ENCODE measurements around the gene CLEC6A.

The CLEC6A gene

DNA sequence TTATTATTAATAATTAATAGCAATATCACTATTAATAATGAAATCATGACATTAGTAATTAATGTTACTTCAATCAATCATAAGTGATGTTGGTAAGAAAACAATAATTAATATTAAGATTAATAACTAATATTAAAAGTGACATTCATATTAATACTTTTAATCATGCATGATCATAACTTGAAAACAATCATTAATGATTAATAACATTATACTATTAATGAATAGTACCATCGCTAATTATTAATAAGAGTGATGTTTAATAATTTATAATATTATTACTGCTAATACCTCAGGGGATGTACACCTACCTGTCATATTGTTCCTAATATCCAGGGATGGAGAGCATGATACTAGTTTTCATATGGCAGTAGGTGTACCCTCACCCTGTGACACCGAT lies 10.0 kb upstream of the CLEC6A start:
- Histone ChIP-seq H3K4me1 (ENCODE audit: insufficient read depth, low read length, severe bottlenecking) (no peaks in the 10 kb centered on the region), H3K36me3 (ENCODE audit: insufficient read depth, low read length) (no peaks in the 10 kb centered on the region), H3K9ac (ENCODE audit: low read length) (no peak overlapping the region), H2AFZ (ENCODE audit: low read length) (no peak overlapping the region), H4K20me1 (ENCODE audit: insufficient read depth, low read length) (no peaks in the 10 kb centered on the region), H3K9me3 (ENCODE audit: low read length) (no peaks in the 10 kb centered on the region), H3K4me2 (ENCODE audit: low read length) (no peak overlapping the region), H3K4me3 (ENCODE audit: low read depth, low read length, poor library complexity, severe bottlenecking) (no peak overlapping the region), H3K27ac (ENCODE audit: low read depth, low read length, poor library complexity, severe bottlenecking) (no peak overlapping the region), H3K79me2 (ENCODE audit: insufficient read depth, low read length) (no peaks in the 10 kb centered on the region), H3K27me3 (ENCODE audit: insufficient read depth, low read length) (no peaks in the 10 kb centered on the region), H3F3A (ENCODE audit: insufficient read depth, low read length) (no peaks in the 10 kb centered on the region), H3K9me2 (ENCODE audit: low read depth, low read length) (no peaks in the 10 kb centered on the region)
- TF ChIP-seq EZH2 (IDR thresholded peaks at IDR 0.05; ENCODE audit: borderline replicate concordance, low read length) = no peak
- TF ChIP-seq, protein P1, sequence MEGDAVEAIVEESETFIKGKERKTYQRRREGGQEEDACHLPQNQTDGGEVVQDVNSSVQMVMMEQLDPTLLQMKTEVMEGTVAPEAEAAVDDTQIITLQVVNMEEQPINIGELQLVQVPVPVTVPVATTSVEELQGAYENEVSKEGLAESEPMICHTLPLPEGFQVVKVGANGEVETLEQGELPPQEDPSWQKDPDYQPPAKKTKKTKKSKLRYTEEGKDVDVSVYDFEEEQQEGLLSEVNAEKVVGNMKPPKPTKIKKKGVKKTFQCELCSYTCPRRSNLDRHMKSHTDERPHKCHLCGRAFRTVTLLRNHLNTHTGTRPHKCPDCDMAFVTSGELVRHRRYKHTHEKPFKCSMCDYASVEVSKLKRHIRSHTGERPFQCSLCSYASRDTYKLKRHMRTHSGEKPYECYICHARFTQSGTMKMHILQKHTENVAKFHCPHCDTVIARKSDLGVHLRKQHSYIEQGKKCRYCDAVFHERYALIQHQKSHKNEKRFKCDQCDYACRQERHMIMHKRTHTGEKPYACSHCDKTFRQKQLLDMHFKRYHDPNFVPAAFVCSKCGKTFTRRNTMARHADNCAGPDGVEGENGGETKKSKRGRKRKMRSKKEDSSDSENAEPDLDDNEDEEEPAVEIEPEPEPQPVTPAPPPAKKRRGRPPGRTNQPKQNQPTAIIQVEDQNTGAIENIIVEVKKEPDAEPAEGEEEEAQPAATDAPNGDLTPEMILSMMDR (IDR thresholded peaks at IDR 0.05; ENCODE audit: low read length) = no peak

DNA sequence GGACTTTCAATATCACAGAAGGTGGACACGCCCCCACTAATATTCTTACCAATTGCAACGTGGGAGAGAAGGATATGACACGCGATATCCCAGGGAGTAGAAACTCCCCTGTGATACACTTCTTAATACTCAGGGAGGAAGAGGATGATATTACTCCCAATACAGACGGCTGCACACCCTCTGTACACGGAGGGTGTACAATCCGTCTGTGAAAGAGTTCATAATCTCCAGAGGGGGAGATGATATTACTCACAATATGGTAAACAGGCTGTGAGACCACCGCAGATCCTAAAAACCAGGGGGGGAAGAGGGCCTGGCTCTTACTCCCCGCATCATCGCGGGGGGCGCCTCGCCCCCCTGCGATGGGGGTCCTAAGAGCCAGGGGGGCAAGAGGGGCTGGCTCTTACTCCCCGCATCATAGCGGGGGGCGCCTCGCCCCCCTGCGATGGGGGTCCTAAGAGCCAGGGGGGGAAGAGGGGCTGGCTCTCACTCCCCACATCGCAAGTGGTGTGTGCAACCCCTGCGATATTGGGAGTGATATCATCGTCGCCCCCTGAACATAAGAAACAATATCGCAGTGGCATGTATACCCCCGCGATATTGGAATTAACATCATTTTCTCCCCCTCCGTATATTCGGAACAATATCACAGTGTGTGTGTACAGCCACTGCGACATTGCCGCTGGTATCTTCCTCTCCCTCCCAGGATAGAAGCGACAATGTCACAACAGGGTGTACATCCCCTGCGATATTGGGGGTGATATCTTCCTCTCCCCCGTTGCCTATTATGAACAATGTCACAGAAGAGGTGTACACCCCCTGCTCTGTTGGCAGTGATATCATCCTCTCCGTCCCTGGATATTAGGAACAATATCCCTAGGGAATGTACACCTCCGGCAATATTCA lies 8.9 kb upstream of the CLEC6A start:
- Histone ChIP-seq H3K27ac (ENCODE audit: low read depth, low read length, poor library complexity, severe bottlenecking) (no peak overlapping the region), H3K9ac (ENCODE audit: low read length) (no peak overlapping the region), H3F3A (ENCODE audit: insufficient read depth, low read length) (no peaks in the 10 kb centered on the region), H3K4me2 (ENCODE audit: low read length) (no peak overlapping the region), H3K4me3 (ENCODE audit: low read depth, low read length, poor library complexity, severe bottlenecking) (no peak overlapping the region), H3K36me3 (ENCODE audit: insufficient read depth, low read length) (no peaks in the 10 kb centered on the region), H2AFZ (ENCODE audit: low read length) (no peak overlapping the region), H3K4me1 (ENCODE audit: insufficient read depth, low read length, severe bottlenecking) (no peaks in the 10 kb centered on the region), H3K9me2 (ENCODE audit: low read depth, low read length) (no peaks in the 10 kb centered on the region), H4K20me1 (ENCODE audit: insufficient read depth, low read length) (no peaks in the 10 kb centered on the region), H3K9me3 (ENCODE audit: low read length) (no peaks in the 10 kb centered on the region), H3K27me3 (ENCODE audit: insufficient read depth, low read length) (no peaks in the 10 kb centered on the region), H3K79me2 (ENCODE audit: insufficient read depth, low read length) (no peaks in the 10 kb centered on the region)
- TF ChIP-seq EZH2 (IDR thresholded peaks at IDR 0.05; ENCODE audit: borderline replicate concordance, low read length) = no peak
- TF ChIP-seq, protein P1 (IDR thresholded peaks at IDR 0.05; ENCODE audit: low read length) = no peak

DNA sequence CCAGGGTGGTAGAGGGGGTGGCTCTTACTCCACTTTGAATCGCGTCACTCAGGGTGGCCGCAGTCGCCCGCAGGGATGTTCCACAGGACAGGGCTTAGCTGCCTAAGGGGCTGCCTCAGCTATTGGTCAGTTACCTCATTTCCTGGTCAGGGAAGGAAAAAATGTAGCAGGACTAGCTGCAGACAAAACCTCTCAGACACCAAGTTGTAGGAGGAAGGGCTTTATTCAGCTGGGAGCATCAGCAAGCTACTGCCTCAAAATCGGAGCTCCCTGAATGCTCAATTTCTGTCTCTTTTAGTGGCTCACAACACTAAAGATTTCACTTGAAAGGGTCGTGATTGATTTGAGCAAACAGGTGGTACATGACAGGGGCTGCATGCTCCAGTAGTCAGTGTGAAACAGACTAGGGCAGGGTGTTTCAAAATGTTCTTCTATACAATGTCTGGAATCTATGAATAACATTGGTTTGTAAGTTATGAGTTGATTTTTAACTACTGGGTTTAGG lies 6.4 kb upstream of the CLEC6A start:
- no peak overlapping the region for H3K4me3 ChIP-seq (ENCODE audit: low read depth, low read length, poor library complexity, severe bottlenecking)
- H3K79me2 ChIP-seq (ENCODE audit: insufficient read depth, low read length) = no peaks in the 10 kb centered on the region
- H3K9me3 ChIP-seq (ENCODE audit: low read length) = no peaks in the 10 kb centered on the region
- H3K36me3 ChIP-seq (ENCODE audit: insufficient read depth, low read length) = no peaks in the 10 kb centered on the region
- H3K9me2 ChIP-seq (ENCODE audit: low read depth, low read length) = no peaks in the 10 kb centered on the region
- no peaks in the 10 kb centered on the region for H3F3A ChIP-seq (ENCODE audit: insufficient read depth, low read length)
- no peak overlapping the region for H3K27ac ChIP-seq (ENCODE audit: low read depth, low read length, poor library complexity, severe bottlenecking)
- no peak overlapping the region for H2AFZ ChIP-seq (ENCODE audit: low read length)
- no peaks in the 10 kb centered on the region for H3K4me1 ChIP-seq (ENCODE audit: insufficient read depth, low read length, severe bottlenecking)
- no peak overlapping the region for H3K4me2 ChIP-seq (ENCODE audit: low read length)
- no peaks in the 10 kb centered on the region for H3K27me3 ChIP-seq (ENCODE audit: insufficient read depth, low read length)
- no peak overlapping the region for H3K9ac ChIP-seq (ENCODE audit: low read length)
- TF ChIP-seq, protein P1 (IDR thresholded peaks at IDR 0.05; ENCODE audit: low read length) = no peak
- TF ChIP-seq EZH2 (IDR thresholded peaks at IDR 0.05; ENCODE audit: borderline replicate concordance, low read length) = no peak
- H4K20me1 ChIP-seq (ENCODE audit: insufficient read depth, low read length) = no peaks in the 10 kb centered on the region
